ENCODE measurements around the gene NAXE.
"Not testable (repeated sequence)": the region's sequence is repeated elsewhere in the genome, so short reads cannot be mapped to it uniquely, and the experiment has no call there.

Gene NAXE

DNA sequence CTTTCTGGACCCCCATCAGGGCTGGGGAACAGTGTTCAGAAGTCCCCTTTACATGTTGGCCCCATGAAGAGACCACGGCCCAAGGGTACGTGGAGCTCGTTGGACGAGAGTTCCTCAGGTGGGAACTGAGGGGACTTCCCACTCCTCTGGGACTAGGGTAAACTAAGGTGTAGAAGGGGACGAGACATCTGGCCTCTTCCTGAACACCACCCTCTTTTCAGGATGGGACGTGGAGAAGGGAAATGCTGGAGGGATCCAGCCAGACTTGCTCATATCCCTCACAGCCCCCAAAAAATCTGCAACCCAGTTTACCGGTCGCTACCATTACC, 2.0 kb downstream of the NAXE start:
- no peak for DNase-seq (ENCODE audit: low spot score)

DNA sequence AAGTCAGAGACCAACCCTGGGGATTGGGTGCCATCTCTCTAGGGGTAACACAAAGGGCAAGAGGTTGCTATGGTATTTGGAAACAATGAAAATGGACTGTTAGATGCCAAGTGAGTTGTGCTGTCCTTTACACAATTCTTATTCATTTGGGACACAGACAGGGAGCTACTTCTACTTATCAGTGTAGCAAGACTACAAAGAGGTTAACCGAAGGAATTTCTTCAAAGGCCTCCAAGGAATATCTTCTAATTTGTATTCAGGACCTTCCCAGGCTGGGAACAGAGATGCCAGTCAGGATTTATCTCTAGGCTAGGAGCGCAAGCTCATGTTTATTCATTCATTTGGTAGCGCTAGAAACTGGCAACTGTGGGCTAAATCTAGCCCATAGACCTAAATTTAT, 2.6 kb downstream of the NAXE start:
- DNase-seq (ENCODE audit: low spot score) = no peak

- DNase-seq (ENCODE audit: low spot score) = no peak
These were observed 3.4 kb downstream of the NAXE start for GRCh38 chr1:156595016-156595415.

- DNase-seq (ENCODE audit: low spot score) = no peak
These were observed 4.8 kb downstream of the NAXE start for GRCh38 chr1:156596426-156596825.

GRCh38 chr1:156598125-156598524, 6.5 kb downstream of the NAXE start:
- no peak for DNase-seq (ENCODE audit: low spot score)

GRCh38 chr1:156598731-156599432, 7.3 kb downstream of the NAXE start:
- DNase-seq (ENCODE audit: low spot score) = no peak

DNA sequence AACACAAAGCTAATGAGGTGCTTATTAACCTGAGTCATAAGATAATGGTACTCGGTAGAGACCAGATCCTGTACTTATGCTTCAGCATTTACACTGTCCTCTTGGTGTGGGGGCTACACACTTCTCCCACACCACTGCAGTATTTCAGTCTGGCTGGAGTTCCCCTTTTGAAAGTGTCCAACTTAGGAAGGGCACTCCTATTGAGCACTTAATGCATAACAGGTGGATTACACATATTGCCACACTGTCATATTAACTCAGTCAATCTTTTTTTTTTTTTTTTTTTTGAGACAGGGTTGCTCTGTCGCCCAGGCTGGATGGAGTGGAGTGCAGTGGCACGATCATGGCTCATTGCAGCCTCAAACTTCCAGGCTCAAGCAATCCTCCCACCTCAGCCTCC, 8.2 kb downstream of the NAXE start:
- no peak for DNase-seq (ENCODE audit: low spot score)

DNA sequence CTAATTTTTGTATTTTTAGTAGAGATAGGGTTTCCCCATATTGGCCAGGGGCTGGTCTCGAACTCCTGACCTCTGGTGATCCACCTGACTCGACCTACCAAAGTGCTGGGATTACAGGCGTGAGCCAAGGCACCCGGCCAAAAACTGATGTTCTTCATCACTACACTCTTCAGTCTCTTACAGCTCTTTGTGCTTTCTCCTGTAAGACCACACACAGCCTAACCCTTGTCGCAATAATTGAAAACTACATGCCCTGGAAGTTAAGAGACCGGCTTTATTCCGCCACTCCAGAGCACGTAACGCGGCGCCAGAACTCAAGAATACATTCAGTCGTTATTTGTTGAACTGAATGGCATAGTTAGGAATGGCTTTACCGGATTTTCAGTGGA, 9.2 kb downstream of the NAXE start:
- no peak for DNase-seq (ENCODE audit: low spot score)

DNA sequence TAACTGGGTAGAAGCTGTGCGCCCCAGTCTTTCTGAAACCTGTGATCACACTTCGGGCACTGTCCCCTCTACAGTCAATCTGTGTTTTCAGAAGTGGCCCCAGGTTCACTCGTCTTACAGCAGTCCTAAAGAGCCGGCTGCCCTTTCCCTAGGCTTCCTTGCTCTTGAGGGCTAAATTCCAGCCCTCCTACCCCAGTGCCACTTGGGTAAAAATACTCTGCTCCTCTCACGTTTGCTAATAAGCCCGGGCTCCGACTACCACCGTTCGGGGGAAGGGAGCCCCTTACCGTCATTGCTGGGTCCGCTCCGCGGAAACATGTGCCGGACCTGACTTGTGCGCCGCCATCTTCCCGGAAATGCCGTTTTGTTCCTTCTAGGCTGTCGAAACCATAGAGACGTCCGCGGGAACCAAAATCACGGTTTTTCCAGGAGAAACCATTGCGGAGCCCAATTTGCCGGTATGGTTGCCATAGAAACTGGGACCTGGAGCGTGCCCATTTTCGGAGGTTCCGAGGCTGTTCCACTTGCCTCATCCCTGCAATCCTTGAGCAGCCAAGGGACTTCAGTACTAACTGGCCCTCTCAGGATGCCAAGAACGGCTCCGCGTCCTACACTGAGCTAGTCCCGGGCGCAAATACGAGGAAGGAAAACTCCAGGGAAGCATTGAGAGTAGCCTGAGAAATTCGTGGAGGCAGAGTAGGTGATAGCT, 9.7 kb downstream of the NAXE start, which contains the start of gene GPATCH4:
GPATCH4 (minus strand) TSS at position 358 of the 709 bp plus-strand sequence.
- peak; percentile 81 for DNase-seq (ENCODE audit: low spot score)

GRCh38 chr1:156601892-156602291, 10.3 kb downstream of the NAXE start:
- DNase-seq (ENCODE audit: low spot score) = no peak

DNA sequence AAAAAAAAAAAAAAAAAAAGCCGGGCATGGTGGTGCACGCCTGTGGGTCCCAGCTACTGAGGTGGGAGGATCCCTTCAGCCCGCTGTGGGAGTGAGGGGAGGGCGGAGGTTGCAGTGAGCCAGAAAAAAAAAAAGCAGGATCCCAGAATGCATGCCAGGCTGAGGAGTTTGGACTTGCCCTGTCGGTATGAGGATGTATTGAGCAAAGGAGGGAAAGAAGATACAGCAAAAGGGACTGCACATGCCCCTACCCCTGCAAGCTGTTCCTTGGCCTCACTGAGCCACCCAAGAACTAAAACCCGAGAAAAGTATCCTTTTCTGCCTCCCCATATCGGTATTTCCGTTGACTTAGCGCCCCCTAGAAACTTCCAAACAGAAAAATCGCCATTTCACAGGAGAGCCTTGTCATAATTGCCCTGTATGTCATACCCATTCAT, 11.0 kb downstream of the NAXE start:
- DNase-seq (ENCODE audit: low spot score) = no peak

DNA sequence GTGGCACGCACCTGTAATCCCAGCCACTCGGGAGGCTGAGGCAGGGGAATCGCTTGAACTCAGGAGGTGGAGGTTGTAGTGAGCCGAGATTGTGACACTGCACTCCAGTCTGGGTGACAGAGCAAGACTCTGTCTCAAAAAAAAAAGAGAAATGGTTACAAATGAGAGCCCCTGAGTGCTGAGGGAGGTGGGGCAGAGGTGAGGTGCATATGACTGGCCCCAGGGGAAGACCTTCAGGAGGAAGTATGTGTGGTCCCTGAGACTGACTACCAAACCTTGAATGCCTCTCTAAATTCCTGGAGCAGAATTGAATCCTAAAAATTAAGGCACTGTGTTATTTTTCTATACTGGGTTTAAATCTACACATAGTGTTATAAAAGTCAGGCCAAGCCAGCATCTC, 15.8 kb downstream of the NAXE start:
- not testable (repeated sequence) for DNase-seq (ENCODE audit: low spot score)

DNA sequence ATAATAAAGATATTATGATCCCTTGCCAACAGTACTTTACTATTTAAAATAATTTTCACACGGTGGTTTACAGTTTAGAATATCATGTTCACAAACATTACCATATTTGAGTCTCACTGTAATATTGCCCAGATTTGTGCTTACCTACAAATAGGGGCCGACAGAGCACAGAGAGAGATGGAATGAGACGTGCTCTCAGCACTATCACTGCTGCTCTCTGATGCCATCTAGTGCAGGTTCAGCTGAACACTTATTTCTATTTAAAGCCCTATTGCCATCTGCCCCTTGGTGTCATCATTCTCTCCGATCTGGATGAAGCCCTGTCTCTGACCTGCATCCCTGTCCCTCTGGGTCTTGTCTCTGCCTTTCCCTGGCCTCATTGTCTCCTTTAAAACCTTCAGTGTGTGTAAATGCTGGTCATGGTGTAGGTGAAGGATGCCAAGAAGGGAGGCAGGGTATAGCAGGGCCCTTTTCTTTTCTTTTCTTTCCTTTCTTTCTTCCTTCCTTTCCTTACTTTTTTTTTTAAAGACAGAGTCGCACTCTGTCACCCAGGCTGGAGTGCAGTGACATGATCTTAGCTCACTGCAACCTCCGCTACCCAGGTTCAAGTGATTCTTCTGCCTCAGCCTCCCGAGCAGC, 16.6 kb downstream of the NAXE start:
- DNase-seq (ENCODE audit: low spot score) = peak; percentile 65

GRCh38 chr1:156608981-156609380, 17.4 kb downstream of the NAXE start:
- peak; percentile 57 for DNase-seq (ENCODE audit: low spot score)

DNA sequence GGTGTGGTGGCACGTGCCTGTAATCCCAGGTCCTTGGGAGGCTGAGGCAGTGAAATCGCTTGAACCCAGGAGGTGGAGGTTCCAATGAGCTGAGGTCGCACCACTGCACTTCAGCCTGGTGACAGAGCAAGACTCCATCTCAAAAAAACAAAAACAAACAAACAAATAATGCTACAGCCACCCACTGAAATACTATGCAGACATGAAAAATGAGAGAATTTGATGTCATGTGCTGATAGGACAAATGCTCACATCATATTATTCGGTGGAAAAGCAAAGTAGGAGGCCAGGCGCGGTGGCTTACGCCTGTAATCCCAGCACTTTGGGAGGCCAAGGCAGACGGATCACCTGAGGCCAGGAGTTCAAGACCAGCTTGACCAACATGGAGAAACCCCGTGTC, 18.5 kb downstream of the NAXE start:
- not testable (repeated sequence) for DNase-seq (ENCODE audit: low spot score)

GRCh38 chr1:156612666-156613065, 21.1 kb downstream of the NAXE start:
- no peak for DNase-seq (ENCODE audit: low spot score)

DNA sequence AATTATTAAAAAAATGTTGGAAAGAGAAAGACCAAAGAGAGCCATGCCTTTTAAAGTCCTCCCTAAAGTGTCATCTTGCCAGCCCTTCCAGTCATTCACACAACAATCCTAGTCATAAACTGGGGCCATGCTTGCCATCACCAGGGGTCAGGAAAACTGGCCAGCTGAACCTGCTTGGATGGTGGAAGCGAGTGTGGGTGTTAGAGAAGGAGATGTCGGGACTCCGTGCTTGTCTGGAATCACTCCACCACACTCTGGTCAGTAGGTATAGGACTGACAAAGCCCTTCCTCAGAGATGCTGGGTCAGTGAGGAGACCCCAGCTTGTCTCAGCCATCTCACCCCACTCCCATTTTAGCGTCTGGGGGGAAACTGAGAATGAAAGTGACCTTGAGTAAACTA, 24.4 kb downstream of the NAXE start:
- no peak for DNase-seq (ENCODE audit: low spot score)

- no peak for DNase-seq (ENCODE audit: low spot score)
These were observed 24.9 kb downstream of the NAXE start for GRCh38 chr1:156616463-156616862.

DNA sequence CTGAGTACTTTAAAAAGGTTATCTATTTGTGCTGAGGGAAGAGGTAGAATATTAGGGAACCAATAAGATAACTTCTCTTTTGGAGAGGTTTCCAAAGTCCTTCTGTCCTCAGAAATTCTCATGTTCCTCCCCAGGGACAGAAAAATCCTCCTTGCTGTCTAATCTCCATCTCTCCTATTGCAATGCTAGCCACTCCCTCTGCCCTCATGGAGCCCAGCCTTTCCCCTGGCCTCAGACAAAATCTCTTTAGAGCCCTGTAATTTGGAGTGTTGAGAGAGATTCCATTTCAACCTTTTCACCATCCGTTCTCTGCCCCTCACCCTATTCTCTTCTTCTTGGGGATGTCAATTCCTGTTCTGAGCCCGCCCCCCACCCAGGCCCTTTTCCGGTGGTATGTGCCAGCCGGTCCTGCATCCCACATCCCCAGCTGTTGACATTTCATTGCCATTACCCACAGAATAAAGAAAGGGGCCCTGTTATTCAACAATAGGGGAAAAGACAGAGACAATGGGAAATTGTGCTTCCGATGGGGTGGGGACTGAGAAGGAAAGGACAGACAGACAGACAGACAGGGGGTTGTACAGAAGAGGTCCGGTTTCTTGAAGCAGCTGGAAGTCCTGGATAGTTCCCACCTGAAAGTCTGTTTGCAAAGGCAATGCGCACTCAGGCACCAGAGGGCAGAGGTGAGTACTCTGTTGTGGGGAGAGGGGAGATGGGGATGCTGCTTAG, 27.4 kb downstream of the NAXE start, which contains the start of gene HAPLN2:
HAPLN2 (plus strand) TSS at position 563 of the 729 bp plus-strand sequence. CDS start 4,076 bp downstream, outside the sequence.
- DNase-seq (ENCODE audit: low spot score) = peak; percentile 65

GRCh38 chr1:156619582-156619955, 28.0 kb downstream of the NAXE start:
- no peak for DNase-seq (ENCODE audit: low spot score)

DNA sequence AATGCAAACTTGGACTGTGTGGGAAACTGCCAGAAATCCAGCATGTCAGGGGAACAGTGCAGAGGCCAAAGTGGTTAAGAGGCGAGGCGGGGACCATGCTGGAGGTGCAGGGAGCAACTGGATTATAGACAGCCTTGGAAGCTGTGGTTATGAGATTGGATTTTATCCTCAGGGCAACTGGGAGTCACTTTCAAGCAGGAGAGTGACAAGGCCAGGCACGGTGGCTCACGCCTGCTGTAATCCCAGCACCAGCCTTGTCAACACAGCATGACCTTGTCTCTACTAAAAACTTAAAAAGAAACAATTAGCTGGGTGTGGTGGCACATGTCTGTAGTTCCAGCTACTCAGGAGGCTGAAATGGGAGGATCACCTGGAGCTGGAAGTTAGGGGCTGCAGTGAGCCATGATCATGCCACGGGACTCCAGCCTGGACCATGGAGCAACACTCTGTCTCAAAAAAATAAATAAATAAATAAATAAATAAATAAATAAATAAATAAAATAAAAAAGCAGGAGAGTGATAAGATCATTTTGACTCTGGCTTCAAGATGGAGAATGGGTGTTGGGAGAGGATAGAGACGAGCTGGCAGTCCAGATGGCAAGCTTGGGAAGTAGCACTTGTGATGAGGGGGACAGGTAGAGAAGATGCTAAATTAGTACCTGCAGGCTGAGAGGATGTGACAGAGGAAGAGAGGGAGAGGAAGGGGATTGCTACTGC, 31.2 kb downstream of the NAXE start:
- no peak for DNase-seq (ENCODE audit: low spot score)
